Hepatocyte (in vitro differentiated cells): ENCODE data around the gene KCNIP2. TPM values are rescaled to one million over a fixed set of nuclear protein-coding genes. Genes with fewer than 3 reads are reported as not detected.
"Not testable (repeated sequence)": the region's sequence is repeated elsewhere in the genome, so short reads cannot be mapped to it uniquely, and the experiment has no call there.

Experiments used
- DNase-seq: peaks from one replicate; pipeline ENCODE4 v3.0.0-alpha.2; 2016; ENCODE audit warnings: low spot score
- H2AFZ ChIP-seq: fragments of 200-600 bp; sonication (generic); 2 replicates; pipeline ENCODE4 v1.6.0; 2016; ENCODE audit warnings: antibody characterized with exemption, mild to moderate bottlenecking
- H3K27ac ChIP-seq: fragments of 200-600 bp; sonication (generic); 2 replicates; pipeline ENCODE4 v1.5.1; 2016; ENCODE audit warnings: mild to moderate bottlenecking
- H3K27me3 ChIP-seq: fragments of 200-600 bp; sonication (generic); 2 replicates; pipeline ENCODE4 v1.6.1; 2016
- H3K36me3 ChIP-seq: fragments of 200-600 bp; sonication (generic); replicated peaks from 2 replicates; pipeline ENCODE4 v1.5.1; 2016; ENCODE audit warnings: low read depth; ENCODE audit not compliant: insufficient read depth
- H3K4me1 ChIP-seq: fragments of 200-600 bp; sonication (generic); 2 replicates; pipeline ENCODE4 v1.5.1; 2016; ENCODE audit warnings: mild to moderate bottlenecking, moderate library complexity; ENCODE audit not compliant: insufficient read depth
- H3K4me2 ChIP-seq: fragments of 200-600 bp; sonication (generic); 2 replicates; pipeline ENCODE4 v1.6.0; 2016
- H3K4me3 ChIP-seq: fragments of 200-600 bp; sonication (generic); 2 replicates; pipeline ENCODE4 v1.5.1; 2016; ENCODE audit warnings: mild to moderate bottlenecking
- H3K79me2 ChIP-seq: fragments of 200-600 bp; sonication (generic); 2 replicates; pipeline ENCODE4 v1.6.0; 2017; ENCODE audit warnings: mild to moderate bottlenecking
- H3K9me2 ChIP-seq: fragments of 200-600 bp; sonication (generic); replicated peaks from 2 replicates; pipeline ENCODE4 v1.6.0; 2017; ENCODE audit warnings: mild to moderate bottlenecking; ENCODE audit not compliant: insufficient read depth
- H3K9me3 ChIP-seq: fragments of 200-600 bp; sonication (generic); 2 replicates; pipeline ENCODE4 v1.5.1; 2016; ENCODE audit warnings: low read depth, mild to moderate bottlenecking
- H4K20me1 ChIP-seq: fragments of 200-600 bp; sonication (generic); 2 replicates; pipeline ENCODE4 v1.6.0; 2016; ENCODE audit warnings: mild to moderate bottlenecking; ENCODE audit not compliant: insufficient read depth, poor library complexity, severe bottlenecking
- EZH2 ChIP-seq: fragments of 200-600 bp; sonication (generic); IDR thresholded peaks from 2 replicates; pipeline ENCODE4 v1.6.1; 2016; ENCODE audit warnings: antibody characterized with exemption, mild to moderate bottlenecking, borderline replicate concordance
- EZH2phosphoT487 ChIP-seq: fragments of 200-600 bp; sonication (generic); IDR thresholded peaks from one replicate; pipeline ENCODE4 v1.6.1; 2018; ENCODE audit warnings: antibody characterized with exemption, mild to moderate bottlenecking, low read depth, moderate library complexity; ENCODE audit not compliant: unreplicated experiment, severe bottlenecking
- WGBS: methylation state at CpG from one replicate; pipeline ENCODE4 v1.1.6; 2016; ENCODE audit warnings: low lambda C conversion rate; ENCODE audit errors: missing lambda C conversion rate; 5-methylcytosine and 5-hydroxymethylcytosine counted together
- polyA plus RNA-seq: library from polyadenylated mRNA; unstranded; fragments of >200 nt; fragmentation: Nextera tagmentation; extraction: Ambion mirVana; gene quantifications from 2 replicates; pipeline ENCODE4 v1.2.1, GENCODE V29; 2016
- total RNA-seq: library from RNA; depleted of rRNA; stranded (reverse); fragments of >200 nt; gene quantifications from 2 replicates; pipeline ENCODE4 v1.2.3, GENCODE V29; 2014
- TF ChIP-seq, protein P1 (sequence below): fragments of 200-600 bp; sonication (generic); IDR thresholded peaks from 2 replicates; pipeline ENCODE4 v1.5.1; 2016; ENCODE audit warnings: antibody characterized with exemption, mild to moderate bottlenecking; ENCODE audit not compliant: poor library complexity

Gene KCNIP2
- total and polyA plus RNA-seq, 2 experiments from 2014 or later: 0.87 to 1.0 TPM

DNA sequence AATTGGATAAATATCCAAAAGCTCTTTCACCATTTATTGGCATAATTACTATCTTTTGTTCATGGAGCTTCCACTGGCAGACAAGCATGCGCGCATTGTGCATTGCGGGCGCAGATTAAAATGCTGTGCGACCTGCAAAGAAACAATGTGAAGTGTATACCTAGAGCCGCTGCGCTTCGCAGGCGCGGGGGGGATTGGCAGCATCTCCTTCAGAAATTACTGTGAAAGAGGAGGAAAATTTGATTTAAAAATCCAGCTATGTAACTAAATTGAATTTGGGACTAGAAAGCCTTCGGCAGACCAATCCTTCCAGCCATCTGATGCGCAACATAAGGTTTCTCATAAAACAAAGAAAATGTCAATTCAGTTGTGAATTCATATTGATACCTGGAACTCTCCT lies 50.1 kb downstream of the KCNIP2 start:
- H3K27ac ChIP-seq: no peak overlapping the region
- H3K9me2 ChIP-seq: no peaks in the 10 kb centered on the region
- no peaks in the 10 kb centered on the region for H3K27me3 ChIP-seq
- no peaks in the 10 kb centered on the region for H3K9me3 ChIP-seq
- 98% methylated on average over 12 of the region's 12 CpGs for WGBS
- H3K79me2 ChIP-seq: peaks cover 20% of the 10 kb centered on the region
- no peaks in the 10 kb centered on the region for H3K36me3 ChIP-seq
- DNase-seq: no peak
- no peak overlapping the region for H2AFZ ChIP-seq
- no peak overlapping the region for H3K4me2 ChIP-seq
- no peak overlapping the region for H3K4me3 ChIP-seq
- H4K20me1 ChIP-seq: peaks cover 37% of the 10 kb centered on the region
- no peaks in the 10 kb centered on the region for H3K4me1 ChIP-seq
- TF ChIP-seq EZH2: no peak
- TF ChIP-seq, protein P1, sequence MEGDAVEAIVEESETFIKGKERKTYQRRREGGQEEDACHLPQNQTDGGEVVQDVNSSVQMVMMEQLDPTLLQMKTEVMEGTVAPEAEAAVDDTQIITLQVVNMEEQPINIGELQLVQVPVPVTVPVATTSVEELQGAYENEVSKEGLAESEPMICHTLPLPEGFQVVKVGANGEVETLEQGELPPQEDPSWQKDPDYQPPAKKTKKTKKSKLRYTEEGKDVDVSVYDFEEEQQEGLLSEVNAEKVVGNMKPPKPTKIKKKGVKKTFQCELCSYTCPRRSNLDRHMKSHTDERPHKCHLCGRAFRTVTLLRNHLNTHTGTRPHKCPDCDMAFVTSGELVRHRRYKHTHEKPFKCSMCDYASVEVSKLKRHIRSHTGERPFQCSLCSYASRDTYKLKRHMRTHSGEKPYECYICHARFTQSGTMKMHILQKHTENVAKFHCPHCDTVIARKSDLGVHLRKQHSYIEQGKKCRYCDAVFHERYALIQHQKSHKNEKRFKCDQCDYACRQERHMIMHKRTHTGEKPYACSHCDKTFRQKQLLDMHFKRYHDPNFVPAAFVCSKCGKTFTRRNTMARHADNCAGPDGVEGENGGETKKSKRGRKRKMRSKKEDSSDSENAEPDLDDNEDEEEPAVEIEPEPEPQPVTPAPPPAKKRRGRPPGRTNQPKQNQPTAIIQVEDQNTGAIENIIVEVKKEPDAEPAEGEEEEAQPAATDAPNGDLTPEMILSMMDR: no peak
- no peak for TF ChIP-seq EZH2phosphoT487

DNA sequence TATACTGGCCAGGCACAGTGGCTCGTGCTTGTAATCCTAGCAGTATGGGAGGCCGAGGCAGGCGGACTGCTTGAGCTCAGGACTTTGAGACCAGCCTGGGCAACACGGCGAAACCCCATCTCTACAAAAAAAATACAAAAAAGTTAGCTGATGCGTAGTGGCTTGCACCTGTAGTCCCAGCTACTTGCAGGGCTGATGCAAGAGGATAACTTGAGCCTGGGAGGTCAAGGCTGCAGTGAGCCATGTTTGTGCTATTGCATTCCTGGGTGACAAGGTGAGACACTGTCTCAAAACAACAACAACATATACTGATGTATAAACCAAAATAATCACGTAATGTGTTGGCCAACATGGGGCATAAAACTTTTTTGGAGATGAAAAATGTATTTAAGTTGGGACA lies 53.9 kb downstream of the KCNIP2 start:
- no peaks in the 10 kb centered on the region for H3K79me2 ChIP-seq
- no peak overlapping the region for H3K27ac ChIP-seq
- TF ChIP-seq EZH2phosphoT487 (no peak), EZH2 (no peak)
- TF ChIP-seq, protein P1: no peak
- no peaks in the 10 kb centered on the region for H3K36me3 ChIP-seq
- H4K20me1 ChIP-seq: peaks cover 2% of the 10 kb centered on the region
- no peak overlapping the region for H3K4me2 ChIP-seq
- DNase-seq: no peak
- no peaks in the 10 kb centered on the region for H3K9me3 ChIP-seq
- WGBS: 96% methylated on average over 7 of the region's 7 CpGs
- no peak overlapping the region for H3K4me3 ChIP-seq
- no peaks in the 10 kb centered on the region for H3K9me2 ChIP-seq
- no peak overlapping the region for H2AFZ ChIP-seq
- no peaks in the 10 kb centered on the region for H3K4me1 ChIP-seq
- no peaks in the 10 kb centered on the region for H3K27me3 ChIP-seq

DNA sequence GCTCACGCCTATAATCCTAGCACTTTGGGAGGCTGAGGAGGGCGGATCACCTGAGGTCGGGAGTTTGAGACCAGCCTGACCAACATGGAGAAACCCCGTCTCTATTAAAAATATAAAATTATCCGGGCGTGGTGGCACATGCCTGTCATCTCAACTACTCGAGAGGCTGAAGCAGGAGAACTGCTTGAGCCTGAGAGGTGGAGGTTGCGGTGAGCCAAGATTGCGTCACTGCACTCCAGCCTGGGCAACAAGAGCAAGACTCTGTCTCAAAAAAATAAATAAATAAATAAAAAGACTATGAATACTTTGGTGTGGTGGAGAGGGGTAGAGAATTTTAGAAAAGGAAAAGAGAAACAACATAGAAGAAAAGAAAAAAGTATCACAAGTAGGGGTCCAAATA lies 54.4 kb downstream of the KCNIP2 start:
- WGBS: 96% methylated on average over 9 of the region's 9 CpGs
- H3K36me3 ChIP-seq, H3K4me1 ChIP-seq, H3K9me3 ChIP-seq, H3K9me2 ChIP-seq, H3K27ac ChIP-seq, H3K27me3 ChIP-seq, H3K4me3 ChIP-seq, H3K4me2 ChIP-seq, H2AFZ ChIP-seq, H4K20me1 ChIP-seq, H3K79me2 ChIP-seq, DNase-seq: not testable (repeated sequence)

DNA sequence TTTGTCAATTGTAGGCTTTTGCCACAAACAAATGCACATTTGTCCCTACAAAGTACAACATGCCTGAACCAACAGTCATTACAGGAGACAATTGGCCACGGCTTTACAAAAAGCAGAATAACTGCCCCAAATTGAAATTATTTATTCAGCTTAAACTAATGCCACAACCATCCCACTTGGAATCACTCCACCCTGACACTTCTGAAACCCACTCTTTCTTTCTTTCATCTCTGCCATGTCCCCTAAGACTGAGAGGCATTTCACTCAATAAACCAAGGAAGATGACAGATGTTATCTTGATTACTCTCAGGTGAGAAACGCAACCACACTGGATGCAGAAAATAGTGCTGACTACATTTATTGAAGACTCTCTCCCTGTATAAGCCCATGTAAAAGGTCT lies 57.8 kb downstream of the KCNIP2 start:
- Histone ChIP-seq H3K27me3 (no peaks in the 10 kb centered on the region), H3K27ac (no peak overlapping the region), H3K4me3 (no peak overlapping the region), H3K79me2 (no peaks in the 10 kb centered on the region), H3K9me3 (no peaks in the 10 kb centered on the region), H3K9me2 (no peaks in the 10 kb centered on the region), H3K4me2 (no peak overlapping the region), H3K4me1 (peaks cover 5% of the 10 kb centered on the region), H3K36me3 (no peaks in the 10 kb centered on the region), H2AFZ (no peak overlapping the region), H4K20me1 (no peaks in the 10 kb centered on the region)
- no peak for DNase-seq
- 94% methylated on average over 2 of the region's 2 CpGs for WGBS
- no peak for TF ChIP-seq EZH2
- no peak for TF ChIP-seq EZH2phosphoT487
- TF ChIP-seq, protein P1: no peak
